Activated CD8-positive, alpha-beta memory T cell treated with anti-CD3 and anti-CD28 coated beads for 4 hours (primary cell): Measurements from ENCODE around the gene PDE7B.
"Not testable (repeated sequence)": the region's sequence is repeated elsewhere in the genome, so short reads cannot be mapped to it uniquely, and the experiment has no call there.

Experiments
- DNase-seq, 2 donors: peaks; one replicate each; pipeline ENCODE4 v3.0.0-alpha.2; 2020; ENCODE audit warnings: low read depth in 2 of 2

Gene PDE7B

DNA sequence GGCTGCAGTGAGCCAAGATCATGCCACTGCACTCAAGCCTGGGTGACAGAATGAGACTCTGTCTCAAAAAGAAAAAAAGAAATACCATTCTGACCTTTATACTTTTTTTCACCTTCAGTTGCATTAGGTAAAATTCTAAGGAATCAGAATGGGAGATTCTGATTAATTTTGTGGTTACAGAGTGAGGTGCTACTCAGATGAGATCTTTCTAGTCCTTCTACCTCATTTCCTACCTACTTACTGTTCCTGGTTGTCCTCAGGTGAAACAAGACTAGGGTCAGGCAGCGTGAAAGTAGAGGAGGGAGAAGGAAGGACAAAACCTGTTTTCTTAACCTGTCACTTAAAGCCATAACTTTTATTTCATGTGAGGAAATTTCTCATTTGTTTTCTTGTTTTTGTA, 334.9 kb downstream of the PDE7B start:
- no peak for DNase-seq

DNA sequence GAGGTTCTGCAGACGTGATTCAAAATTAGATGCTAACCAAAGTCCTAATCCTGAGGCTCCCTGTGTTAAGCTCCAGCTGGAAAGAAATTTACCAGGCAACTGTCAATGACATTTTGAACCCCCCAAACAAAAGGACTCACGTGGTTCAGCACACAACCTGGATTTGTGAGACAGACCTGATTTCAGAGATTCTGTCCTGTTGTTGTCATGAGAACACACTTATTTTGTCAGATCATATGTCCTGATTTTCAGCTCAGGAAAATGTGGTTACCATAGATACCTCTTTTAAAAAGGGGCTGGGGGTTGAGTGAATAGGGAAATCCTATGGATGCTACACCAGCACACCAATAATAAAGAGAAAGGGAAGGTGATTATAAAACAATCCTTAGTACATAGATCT, 337.0 kb downstream of the PDE7B start:
- DNase-seq, result no peak

GRCh38 chr6:136189104-136189503, 337.6 kb downstream of the PDE7B start:
- no peak for DNase-seq

GRCh38 chr6:136191606-136192312, 340.3 kb downstream of the PDE7B start:
- DNase-seq, result no peak

DNA sequence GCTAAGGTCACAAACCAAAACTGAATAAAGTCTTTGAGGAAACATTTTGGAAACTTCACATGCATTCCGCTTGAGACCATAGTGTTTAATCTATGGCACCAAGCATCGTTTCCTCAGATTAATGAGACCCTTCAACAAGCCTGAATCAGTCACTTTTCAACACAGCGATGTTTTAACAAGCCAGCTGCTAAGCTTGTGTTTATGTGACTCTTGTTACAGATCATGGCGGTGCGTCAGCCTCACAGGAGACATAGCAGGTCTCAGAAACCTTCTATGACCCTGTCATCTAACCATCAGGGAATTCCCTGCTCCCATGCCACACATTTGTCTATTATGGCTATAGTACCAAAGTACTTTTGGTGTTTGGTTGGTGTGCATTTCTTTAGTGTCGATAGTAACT, 341.4 kb downstream of the PDE7B start:
- no peak for DNase-seq

- DNase-seq, result no peak
Observed at GRCh38 chr6:136201732-136202131, 350.2 kb downstream of the PDE7B start.

DNA sequence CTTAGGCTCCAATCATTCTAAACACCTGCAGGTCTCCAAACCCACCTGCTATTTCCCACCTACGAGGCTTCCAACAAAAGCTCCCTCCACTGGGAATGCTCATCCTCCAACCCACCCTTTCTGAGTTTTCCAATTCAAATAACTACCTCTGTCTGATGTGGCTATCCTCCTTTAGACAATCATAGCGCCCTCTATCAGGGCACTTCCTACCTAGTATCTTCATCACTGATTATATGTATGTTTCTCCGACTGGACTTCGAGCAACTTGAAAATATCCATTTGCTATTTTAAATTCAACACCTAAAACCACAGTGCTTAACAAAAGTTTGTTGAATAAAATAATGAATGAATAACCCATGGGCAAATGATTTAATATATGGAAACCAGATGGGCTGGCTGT, 357.3 kb downstream of the PDE7B start:
- DNase-seq, result no peak

- DNase-seq, result no peak
Observed at GRCh38 chr6:136209496-136209895, 358.0 kb downstream of the PDE7B start.

DNA sequence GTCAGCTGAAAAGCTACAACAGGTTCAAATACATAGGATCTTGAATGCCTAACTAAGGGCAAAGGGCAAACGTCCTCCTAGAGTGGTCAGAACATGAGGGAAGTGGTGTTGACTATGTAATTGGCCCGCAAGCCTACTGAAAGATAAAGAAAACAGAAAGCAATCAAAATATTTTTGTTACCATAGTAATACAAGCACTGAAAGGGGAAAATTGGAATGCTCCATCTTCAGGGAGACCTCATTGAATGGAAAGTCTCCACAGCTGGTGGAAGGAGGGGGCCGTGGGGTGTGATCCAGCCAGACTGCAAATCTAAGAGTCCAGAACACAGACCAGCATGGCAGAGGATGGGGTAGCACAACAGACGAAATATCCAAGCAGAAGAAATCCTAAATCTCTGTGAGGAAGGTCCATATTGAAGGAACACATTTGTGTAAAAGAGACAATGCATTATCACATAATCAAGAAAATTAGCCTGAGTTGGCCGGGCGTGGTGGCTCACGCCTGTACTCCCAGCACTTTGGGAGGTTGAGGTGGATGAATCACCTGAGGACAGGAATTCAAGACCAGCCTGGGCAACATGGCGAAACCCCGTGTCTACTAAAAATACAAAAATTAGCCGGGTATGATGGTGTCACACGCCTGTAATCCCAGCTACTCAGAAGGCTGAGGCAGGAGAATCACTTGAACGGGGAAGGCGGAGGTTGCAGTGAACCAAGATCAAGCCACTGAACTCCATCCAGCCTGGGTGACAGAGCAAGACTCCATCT, 359.1 kb downstream of the PDE7B start:
- DNase-seq, result no peak

- no peak for DNase-seq
Observed at GRCh38 chr6:136212608-136213007, 361.1 kb downstream of the PDE7B start.

DNA sequence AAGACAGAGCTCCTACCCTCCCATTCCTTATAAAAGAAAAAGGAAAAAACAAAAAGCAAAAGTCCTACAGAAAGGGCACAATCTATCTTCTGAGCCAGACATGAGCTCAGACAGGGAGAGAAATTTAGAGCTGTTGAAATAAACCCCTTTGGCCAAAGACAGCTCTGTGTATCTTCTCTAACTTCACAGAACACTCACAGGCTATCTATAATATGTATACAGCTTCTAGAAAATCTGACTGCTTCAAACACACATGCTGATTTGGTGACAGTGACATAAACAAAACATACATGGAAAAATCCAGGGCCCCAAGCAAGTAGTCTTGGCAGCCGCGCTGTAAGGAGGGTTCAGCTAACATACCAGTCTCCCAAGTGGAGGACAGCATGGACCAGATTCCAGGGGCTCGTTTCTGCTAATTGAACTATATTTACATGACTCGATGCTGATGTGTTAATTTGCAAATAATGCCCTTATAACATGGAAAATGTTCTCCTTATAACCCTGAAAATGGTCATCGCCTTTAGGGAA, 361.6 kb downstream of the PDE7B start:
- DNase-seq, result no peak

- DNase-seq, result no peak
Observed at GRCh38 chr6:136213853-136214252, 362.4 kb downstream of the PDE7B start.

- DNase-seq, result no peak
Observed at GRCh38 chr6:136216503-136217401, 365.3 kb downstream of the PDE7B start.

GRCh38 chr6:136224974-136225373, 373.5 kb downstream of the PDE7B start:
- not testable (repeated sequence) for DNase-seq

DNA sequence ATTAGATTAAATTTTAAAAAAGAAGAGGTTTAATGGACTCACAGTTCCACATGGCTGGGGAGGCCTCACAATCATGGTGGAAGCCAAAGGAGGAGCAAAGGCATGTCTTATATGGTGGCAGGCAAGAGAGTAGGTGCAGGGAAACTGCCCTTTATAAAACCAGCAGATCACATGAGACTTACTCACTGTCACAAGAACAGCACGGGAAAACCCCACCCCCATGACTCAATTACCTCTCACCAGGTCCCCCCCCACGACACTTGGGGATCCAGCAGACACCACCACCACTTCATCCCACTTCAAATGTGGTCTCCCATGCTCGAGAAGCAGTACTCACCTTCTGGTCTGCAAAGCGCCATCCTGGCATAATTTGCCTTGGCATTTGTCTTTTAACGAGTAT, 374.0 kb downstream of the PDE7B start:
- no peak for DNase-seq

DNA sequence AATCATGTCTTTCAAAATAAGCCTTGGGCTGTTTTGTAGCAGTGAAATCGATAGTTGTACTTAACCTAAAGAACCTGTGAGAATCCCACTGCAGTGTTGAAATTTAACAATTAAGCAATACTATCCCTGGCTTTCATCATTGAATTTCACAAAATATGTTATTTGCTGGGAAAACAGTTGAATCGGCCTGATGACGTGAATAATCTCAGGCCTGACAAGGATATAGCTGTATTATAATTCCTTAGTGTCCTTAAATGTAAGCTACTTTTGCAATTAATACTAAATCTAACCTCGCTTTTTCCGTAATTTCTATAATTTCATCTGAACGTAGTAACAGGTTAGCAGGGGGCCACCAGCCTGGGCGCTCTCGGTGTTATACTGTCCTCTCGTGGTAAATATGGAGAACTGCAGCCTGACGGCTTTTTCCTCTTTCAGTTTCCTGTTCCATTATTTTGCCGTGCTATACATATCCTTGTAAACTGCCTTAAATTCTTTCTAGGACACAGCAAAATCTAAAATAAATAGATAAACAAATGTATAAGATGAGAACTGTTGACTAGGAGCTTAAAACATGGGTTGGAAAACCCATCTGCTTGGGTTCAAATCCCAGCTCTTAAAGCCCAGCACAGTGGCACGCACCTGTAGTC, 374.6 kb downstream of the PDE7B start:
- peak in 1 of 2 donors; percentile 20 for DNase-seq

- DNase-seq, result no peak
Observed at GRCh38 chr6:136226674-136227377, 375.3 kb downstream of the PDE7B start.

DNA sequence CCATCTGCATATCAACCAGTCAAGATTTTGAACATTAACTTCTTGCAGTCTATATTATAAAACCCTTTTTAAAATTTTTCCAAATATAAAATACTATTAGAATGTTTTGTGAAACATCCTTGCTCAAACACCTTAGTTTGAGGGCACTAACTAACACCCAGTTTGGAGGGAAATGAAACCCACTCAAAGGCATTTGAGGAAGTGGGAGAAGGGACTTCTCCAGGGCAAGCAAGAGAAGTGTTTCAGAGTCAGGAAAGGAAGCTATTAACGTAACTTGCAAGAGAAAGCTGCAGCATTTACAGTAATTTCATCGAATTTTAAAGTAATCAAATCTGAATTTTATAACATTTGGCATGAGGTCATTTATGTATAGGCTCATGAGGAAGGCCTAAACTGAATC, 377.3 kb downstream of the PDE7B start:
- DNase-seq, result no peak

DNA sequence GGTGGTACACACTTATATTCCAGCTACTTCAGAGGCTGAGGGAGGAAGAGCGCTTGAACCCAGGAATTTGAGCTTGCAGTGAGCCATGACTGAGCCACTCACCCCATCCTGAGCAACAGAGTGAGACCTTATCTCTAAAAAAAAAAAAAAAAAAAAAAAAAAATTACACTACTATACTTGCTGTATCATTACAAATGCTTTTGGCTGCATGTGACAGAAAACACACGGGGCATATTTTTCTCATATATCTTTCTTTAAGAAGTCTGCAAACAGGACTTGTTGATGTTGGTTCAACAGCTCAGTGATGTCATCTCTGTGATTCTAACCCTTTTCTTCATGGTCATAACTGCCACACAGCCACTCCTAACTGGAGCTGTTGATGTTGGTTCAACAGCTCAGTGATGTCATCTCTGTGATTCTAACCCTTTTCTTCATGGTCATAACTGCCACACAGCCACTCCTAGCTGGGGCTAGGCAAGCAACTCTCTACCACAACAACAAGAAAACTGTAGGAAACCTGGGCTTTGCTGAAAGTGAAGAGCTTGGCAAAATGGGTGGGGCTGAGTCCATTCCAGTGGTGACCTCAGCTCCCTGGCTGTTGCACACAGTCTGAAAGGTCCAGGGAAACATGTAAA, 378.8 kb downstream of the PDE7B start:
- no peak for DNase-seq

GRCh38 chr6:136232701-136233100, 381.2 kb downstream of the PDE7B start:
- DNase-seq, result no peak

DNA sequence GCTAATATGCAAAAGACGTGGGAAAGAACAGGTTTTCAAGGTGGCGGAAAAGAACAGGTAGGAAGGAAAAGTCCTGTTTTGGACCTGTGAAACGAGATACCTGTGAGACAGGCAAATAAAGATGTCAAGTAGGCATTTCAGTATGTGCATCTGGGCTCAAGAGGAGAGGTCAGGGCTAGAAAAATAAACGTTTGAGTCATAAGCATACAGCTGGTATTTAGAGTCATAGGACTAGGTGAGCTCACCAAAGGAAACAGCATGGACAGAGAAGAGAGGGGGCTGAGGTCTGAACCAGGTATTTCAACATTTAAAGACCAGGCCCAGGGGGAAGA, 383.7 kb downstream of the PDE7B start:
- DNase-seq, result no peak
